PC-3 (cell line): ENCODE data around the gene CAPN13. TPM values are rescaled to one million over a fixed set of nuclear protein-coding genes. Genes with fewer than 3 reads are reported as not detected.
A peak's percentile ranks its signal among the peaks of the same experiment; 100 is the strongest.

Experiments used
- ATAC-seq: fragments of 200-7000 bp; cut with Tn5 transposase; 2 replicates; pipeline ENCODE4 v1.9.1; 2020; ENCODE audit warnings: mild to moderate bottlenecking, moderate library complexity
- BruUV-seq: library from RNA; stranded (reverse); fragments of 400-500 nt; replicated peaks from 2 replicates; lab custom pipeline; 2021; lab: Mats Ljungman, UMichigan
- CTCF ChIA-PET: fragments of 300-600 bp; sonication (Branson Sonifier 250); formaldehyde crosslinking; loops from one replicate; lab custom pipeline; 2022; ENCODE audit warnings: antibody characterized with exemption; lab: Charles Lee
- POLR2A ChIA-PET: fragments of 300-600 bp; sonication (Branson Sonifier 250); formaldehyde crosslinking; loops from one replicate; lab custom pipeline; 2022; ENCODE audit warnings: antibody characterized with exemption; ENCODE audit not compliant: unreplicated experiment; lab: Charles Lee
- DNase-seq: peaks from one replicate; pipeline ENCODE4 v3.0.0-alpha.2; 2015
- H2AFZ ChIP-seq: fragments of 300-600 bp; sonication (generic); 2 replicates; pipeline ENCODE4 v1.6.0; 2016; ENCODE audit warnings: antibody characterized with exemption, low read length
- H3F3A ChIP-seq: fragments of 300-600 bp; sonication (generic); one replicate; pipeline ENCODE4 v1.6.0; 2017; ENCODE audit warnings: antibody characterized with exemption, low read length, control low read depth, mild to moderate bottlenecking; ENCODE audit not compliant: unreplicated experiment
- H3K27ac ChIP-seq: fragments of 300-600 bp; sonication (generic); 2 replicates; pipeline ENCODE4 v1.5.1; 2016; ENCODE audit warnings: mild to moderate bottlenecking, low read length
- H3K27me3 ChIP-seq: fragments of 300-600 bp; sonication (generic); 2 replicates; pipeline ENCODE4 v1.6.1; 2016; ENCODE audit warnings: low read length, mixed read lengths
- H3K36me3 ChIP-seq: fragments of 300-600 bp; sonication (generic); 2 replicates; pipeline ENCODE4 v1.6.1; 2016; ENCODE audit warnings: low read depth, mixed run types, low read length, mixed read lengths
- H3K4me1 ChIP-seq: fragments of 300-600 bp; sonication (generic); 2 replicates; pipeline ENCODE4 v1.5.1; 2016; ENCODE audit warnings: low read length; ENCODE audit not compliant: insufficient read depth
- H3K4me2 ChIP-seq: fragments of 300-600 bp; sonication (generic); 2 replicates; pipeline ENCODE4 v1.6.0; 2016; ENCODE audit warnings: low read length
- H3K4me3 ChIP-seq: fragments of 300-600 bp; sonication (generic); 2 replicates; pipeline ENCODE4 v1.5.1; 2016; ENCODE audit warnings: mild to moderate bottlenecking, low read length, mixed read lengths
- H3K79me2 ChIP-seq: fragments of 300-600 bp; sonication (generic); 2 replicates; pipeline ENCODE4 v1.6.1; 2017; ENCODE audit warnings: low read length, mixed read lengths
- H3K9ac ChIP-seq: fragments of 300-600 bp; sonication (generic); 2 replicates; pipeline ENCODE4 v1.6.0; 2016; ENCODE audit warnings: mild to moderate bottlenecking, low read length
- H3K9me2 ChIP-seq: fragments of 300-600 bp; sonication (generic); replicated peaks from 2 replicates; pipeline ENCODE4 v1.6.1; 2016; ENCODE audit warnings: mixed run types, low read length, mixed read lengths
- H3K9me3 ChIP-seq: fragments of 300-600 bp; sonication (generic); 2 replicates; pipeline ENCODE4 v1.6.1; 2016; ENCODE audit warnings: low read length, mixed read lengths
- H4K20me1 ChIP-seq: fragments of 300-600 bp; sonication (generic); 2 replicates; pipeline ENCODE4 v1.6.1; 2016; ENCODE audit warnings: low read length, mixed read lengths
- EZH2 ChIP-seq: fragments of 300-600 bp; sonication (generic); IDR thresholded peaks from one replicate; pipeline ENCODE4 v1.6.1; 2017; ENCODE audit warnings: antibody characterized with exemption, mild to moderate bottlenecking, low read length; ENCODE audit not compliant: unreplicated experiment
- EZH2phosphoT487 ChIP-seq: fragments of 300-600 bp; sonication (generic); IDR thresholded peaks from 2 replicates; pipeline ENCODE4 v1.6.1; 2018; ENCODE audit warnings: mild to moderate bottlenecking, antibody characterized with exemption, low read length, borderline replicate concordance
- intact Hi-C: fragments of 100-400 bp; cut with micrococcal nuclease; formaldehyde crosslinking; loops from 2 replicates; pipeline ENCODE4 v1.9.0; 2023
- total RNA-seq: library from RNA; depleted of rRNA; stranded (reverse); fragments of >200 nt; gene quantifications from 2 replicates; pipeline ENCODE4 v1.2.3, GENCODE V29; 2014
- TF ChIP-seq, protein P1 (sequence below): fragments of 300-600 bp; sonication (generic); conservative IDR thresholded peaks from 2 replicates; pipeline ENCODE4 v1.5.1; 2017; ENCODE audit warnings: antibody characterized with exemption, low read depth, mild to moderate bottlenecking, low read length

CAPN13 gene
- total RNA-seq, 1 experiment from 2014 or later, result 0.44 TPM

DNA sequence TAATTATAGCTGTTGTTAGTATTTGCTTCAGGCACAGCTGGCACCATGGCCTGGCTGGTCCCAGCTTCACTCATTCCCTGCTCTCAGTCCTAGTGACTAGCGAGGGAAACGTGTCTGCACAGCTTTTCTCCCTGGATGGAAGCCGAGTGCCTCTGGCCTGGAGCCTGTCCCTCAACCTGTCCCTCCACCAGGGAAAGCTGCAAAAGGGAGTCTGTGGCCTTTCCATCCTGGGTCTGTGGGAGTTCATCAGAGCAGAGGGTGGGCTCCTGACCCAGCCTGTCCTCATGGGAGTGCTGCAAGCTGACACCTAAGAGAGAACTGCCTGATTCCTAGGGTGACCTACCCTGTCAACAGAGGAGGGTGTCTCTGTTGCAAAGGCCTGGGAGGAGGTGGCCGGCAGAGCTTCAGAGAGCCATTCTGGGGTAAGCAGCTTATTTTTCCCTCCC lies 118.3 kb downstream of the CAPN13 start:
- Histone ChIP-seq H3K4me1 (no peaks in the 10 kb centered on the region), H3K4me3 (no peak overlapping the region), H3K9ac (no peak overlapping the region), H3K4me2 (no peak overlapping the region), H3F3A (no peaks in the 10 kb centered on the region), H3K27me3 (no peaks in the 10 kb centered on the region), H3K36me3 (no peaks in the 10 kb centered on the region), H4K20me1 (no peaks in the 10 kb centered on the region), H3K9me3 (no peaks in the 10 kb centered on the region), H3K79me2 (no peaks in the 10 kb centered on the region), H3K27ac (no peak overlapping the region), H2AFZ (no peak overlapping the region), H3K9me2 (no peaks in the 10 kb centered on the region)
- DNase-seq (no peak), ATAC-seq (no peak)
- no TSS peak for BruUV-seq
- CTCF ChIA-PET, result no interaction called here
- TF ChIP-seq EZH2phosphoT487, result no peak
- no peak for TF ChIP-seq EZH2
- TF ChIP-seq, protein P1, sequence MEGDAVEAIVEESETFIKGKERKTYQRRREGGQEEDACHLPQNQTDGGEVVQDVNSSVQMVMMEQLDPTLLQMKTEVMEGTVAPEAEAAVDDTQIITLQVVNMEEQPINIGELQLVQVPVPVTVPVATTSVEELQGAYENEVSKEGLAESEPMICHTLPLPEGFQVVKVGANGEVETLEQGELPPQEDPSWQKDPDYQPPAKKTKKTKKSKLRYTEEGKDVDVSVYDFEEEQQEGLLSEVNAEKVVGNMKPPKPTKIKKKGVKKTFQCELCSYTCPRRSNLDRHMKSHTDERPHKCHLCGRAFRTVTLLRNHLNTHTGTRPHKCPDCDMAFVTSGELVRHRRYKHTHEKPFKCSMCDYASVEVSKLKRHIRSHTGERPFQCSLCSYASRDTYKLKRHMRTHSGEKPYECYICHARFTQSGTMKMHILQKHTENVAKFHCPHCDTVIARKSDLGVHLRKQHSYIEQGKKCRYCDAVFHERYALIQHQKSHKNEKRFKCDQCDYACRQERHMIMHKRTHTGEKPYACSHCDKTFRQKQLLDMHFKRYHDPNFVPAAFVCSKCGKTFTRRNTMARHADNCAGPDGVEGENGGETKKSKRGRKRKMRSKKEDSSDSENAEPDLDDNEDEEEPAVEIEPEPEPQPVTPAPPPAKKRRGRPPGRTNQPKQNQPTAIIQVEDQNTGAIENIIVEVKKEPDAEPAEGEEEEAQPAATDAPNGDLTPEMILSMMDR, result no peak
- POLR2A ChIA-PET, result no interaction called here
- intact Hi-C loops, result no loop called here

DNA sequence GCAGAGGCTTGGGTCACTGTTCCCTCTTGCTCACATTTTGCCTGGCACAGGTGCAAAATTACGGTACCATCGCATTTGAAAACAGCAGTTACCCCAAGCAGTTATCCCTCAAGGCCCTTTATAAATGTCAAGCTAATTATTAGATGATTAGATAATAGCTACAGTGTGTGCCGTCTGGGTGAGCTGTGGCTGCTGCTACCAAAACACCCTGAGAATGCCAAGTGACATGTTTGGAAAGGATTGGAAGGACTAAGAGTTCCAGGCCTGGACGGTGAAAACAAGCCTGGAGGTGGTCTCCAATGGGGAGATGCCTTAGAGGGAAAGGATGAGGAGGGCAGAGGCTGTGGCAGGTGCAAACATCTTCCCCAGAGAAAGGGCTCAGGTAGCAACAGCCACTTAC lies 120.6 kb downstream of the CAPN13 start:
- BruUV-seq, result no TSS peak
- H2AFZ ChIP-seq, result no peak overlapping the region
- H3K4me3 ChIP-seq, result no peak overlapping the region
- DNase-seq (no peak), ATAC-seq (no peak)
- no peaks in the 10 kb centered on the region for H3K9me2 ChIP-seq
- no peaks in the 10 kb centered on the region for H3F3A ChIP-seq
- intact Hi-C loops, result no loop called here
- no peaks in the 10 kb centered on the region for H3K4me1 ChIP-seq
- no peaks in the 10 kb centered on the region for H3K79me2 ChIP-seq
- H3K27me3 ChIP-seq, result no peaks in the 10 kb centered on the region
- H4K20me1 ChIP-seq, result no peaks in the 10 kb centered on the region
- no peaks in the 10 kb centered on the region for H3K36me3 ChIP-seq
- no peaks in the 10 kb centered on the region for H3K9me3 ChIP-seq
- H3K4me2 ChIP-seq, result no peak overlapping the region
- ChIA-PET POLR2A (no interaction called here), CTCF (no interaction called here)
- no peak overlapping the region for H3K27ac ChIP-seq
- no peak overlapping the region for H3K9ac ChIP-seq
- TF ChIP-seq EZH2phosphoT487 (no peak), EZH2 (no peak)
- TF ChIP-seq, protein P1, result no peak

DNA sequence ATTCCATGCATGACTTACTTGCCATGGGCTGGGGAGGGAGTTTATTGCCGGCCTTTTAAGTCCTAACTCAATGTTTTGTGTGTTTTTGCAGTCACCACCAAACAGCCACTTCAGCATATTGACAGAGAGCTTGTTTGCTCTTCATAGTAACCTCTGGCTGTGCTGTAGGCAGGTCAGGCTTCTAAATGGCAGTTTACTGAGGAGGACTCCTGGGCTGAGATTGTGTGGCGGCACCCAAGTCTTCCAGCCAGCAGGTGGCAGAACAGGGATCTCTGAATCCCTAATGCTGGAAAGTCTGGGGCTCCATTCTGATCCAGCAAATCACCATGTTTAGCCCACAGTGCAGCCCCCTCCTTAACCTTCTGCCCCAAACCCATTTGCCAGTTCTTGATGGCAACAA lies 121.2 kb downstream of the CAPN13 start:
- Histone ChIP-seq H3K4me2 (no peak overlapping the region), H3F3A (no peaks in the 10 kb centered on the region), H3K4me1 (no peaks in the 10 kb centered on the region), H3K9ac (no peak overlapping the region), H3K9me2 (no peaks in the 10 kb centered on the region), H3K27me3 (no peaks in the 10 kb centered on the region), H3K4me3 (no peak overlapping the region), H3K9me3 (no peaks in the 10 kb centered on the region), H3K36me3 (no peaks in the 10 kb centered on the region), H3K79me2 (no peaks in the 10 kb centered on the region), H3K27ac (no peak overlapping the region), H4K20me1 (no peaks in the 10 kb centered on the region), H2AFZ (no peak overlapping the region)
- POLR2A ChIA-PET, result no interaction called here
- ATAC-seq, result peak; percentile 45; the same call in 1 of the 2 replicates
- intact Hi-C loops, result no loop called here
- TF ChIP-seq EZH2phosphoT487 (no peak), EZH2 (no peak)
- TF ChIP-seq, protein P1, result peak; percentile 54
- no TSS peak for BruUV-seq
- CTCF ChIA-PET, result no interaction called here
- peak; percentile 13 for DNase-seq
